Coronary artery (tissue), 2 donors: ENCODE data around the gene CPHXL.

ENCODE experiments used
- DNase-seq: peaks from one replicate; pipeline ENCODE4 v3.0.0-alpha.2; 2017; ENCODE audit warnings: low spot score
- H3K27ac ChIP-seq, 2 donors: fragments of 200-600 bp; sonication (generic); one replicate each; pipeline ENCODE4 v1.5.1; 2016 to 2019
- H3K4me3 ChIP-seq: fragments of 200-600 bp; sonication (generic); 2 replicates; pipeline ENCODE4 v1.5.1; 2016; ENCODE audit warnings: mild to moderate bottlenecking, moderate library complexity
- TF ChIP-seq, protein P1 (sequence below): fragments of 200-600 bp; sonication (generic); IDR thresholded peaks from one replicate; pipeline ENCODE4 v1.5.1; 2019; ENCODE audit warnings: antibody characterized with exemption

CPHXL gene

DNA sequence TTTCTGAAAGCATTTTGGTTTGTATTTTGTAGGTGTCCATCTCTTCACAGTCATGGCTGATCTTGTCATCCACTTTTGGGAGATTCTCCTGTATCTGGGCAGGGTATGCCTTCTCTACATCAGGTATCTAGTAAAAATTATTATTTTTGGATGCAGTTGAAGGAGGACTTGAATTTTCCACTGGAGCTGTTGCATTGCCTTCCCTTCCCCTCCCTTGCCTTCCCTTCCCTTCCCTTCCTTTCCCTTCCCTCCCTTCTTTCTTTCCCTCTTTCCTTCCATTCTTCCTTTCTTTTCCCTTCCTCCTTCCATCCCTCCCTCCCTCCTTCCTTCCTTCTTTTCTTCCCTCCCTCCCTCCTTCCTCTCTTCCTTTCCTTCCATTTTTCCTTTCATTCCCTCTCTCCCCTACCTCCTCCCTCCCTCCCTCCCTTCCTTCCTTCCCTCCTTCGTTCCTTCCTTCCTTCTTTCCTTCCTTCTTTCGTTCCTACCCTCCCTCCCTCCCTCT is 33.8 kb upstream of the CPHXL start:
- no peak overlapping the region for H3K4me3 ChIP-seq
- no peak overlapping the region for H3K27ac ChIP-seq
- TF ChIP-seq, protein P1, sequence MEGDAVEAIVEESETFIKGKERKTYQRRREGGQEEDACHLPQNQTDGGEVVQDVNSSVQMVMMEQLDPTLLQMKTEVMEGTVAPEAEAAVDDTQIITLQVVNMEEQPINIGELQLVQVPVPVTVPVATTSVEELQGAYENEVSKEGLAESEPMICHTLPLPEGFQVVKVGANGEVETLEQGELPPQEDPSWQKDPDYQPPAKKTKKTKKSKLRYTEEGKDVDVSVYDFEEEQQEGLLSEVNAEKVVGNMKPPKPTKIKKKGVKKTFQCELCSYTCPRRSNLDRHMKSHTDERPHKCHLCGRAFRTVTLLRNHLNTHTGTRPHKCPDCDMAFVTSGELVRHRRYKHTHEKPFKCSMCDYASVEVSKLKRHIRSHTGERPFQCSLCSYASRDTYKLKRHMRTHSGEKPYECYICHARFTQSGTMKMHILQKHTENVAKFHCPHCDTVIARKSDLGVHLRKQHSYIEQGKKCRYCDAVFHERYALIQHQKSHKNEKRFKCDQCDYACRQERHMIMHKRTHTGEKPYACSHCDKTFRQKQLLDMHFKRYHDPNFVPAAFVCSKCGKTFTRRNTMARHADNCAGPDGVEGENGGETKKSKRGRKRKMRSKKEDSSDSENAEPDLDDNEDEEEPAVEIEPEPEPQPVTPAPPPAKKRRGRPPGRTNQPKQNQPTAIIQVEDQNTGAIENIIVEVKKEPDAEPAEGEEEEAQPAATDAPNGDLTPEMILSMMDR, result no peak
- no peak for DNase-seq

DNA sequence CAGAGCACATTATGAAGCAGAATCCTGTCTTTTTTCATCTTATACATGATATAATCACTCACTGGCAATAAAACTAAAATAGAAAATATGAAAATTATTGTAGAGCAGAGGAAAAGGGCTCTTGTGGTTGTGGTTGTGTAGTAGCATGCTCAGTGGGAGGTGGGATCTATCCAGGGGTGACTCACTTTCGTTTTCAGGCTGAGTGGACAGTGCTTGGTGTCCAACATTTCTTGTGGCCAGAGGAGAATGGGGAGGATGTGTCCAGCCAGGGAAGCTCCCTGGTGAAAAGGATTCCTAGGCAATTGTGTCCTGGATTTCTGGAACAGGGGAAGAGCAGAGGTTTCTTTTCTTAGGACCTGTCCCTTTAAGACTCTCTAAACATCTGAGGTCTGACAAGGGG is 31.9 kb upstream of the CPHXL start:
- no peak overlapping the region for H3K27ac ChIP-seq

DNA sequence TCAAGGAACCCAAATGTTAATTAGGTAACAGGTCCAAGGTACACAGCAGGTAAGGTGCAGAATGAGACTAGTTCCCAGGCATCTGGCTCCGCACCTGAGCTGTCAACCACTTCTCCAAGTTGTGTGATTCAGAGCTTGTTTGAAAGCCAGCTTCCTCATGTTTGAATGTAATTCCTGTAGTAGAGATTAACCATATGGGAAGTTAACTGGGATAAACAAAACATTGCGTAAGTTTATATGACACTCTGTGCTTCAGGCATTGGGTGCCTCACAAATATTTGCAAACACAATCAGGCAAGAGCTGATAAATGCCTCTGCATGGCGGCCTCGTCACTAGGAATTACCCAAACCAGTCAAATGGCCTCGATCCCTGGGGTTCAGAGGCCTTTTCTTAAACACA is 27.9 kb upstream of the CPHXL start:
- no peak overlapping the region for H3K4me3 ChIP-seq
- H3K27ac ChIP-seq, result no peak overlapping the region
- TF ChIP-seq, protein P1, result no peak
- DNase-seq, result no peak

More for the DNA sequence above, 31.9 kb upstream of the CPHXL start:
- no peak overlapping the region for H3K4me3 ChIP-seq
- TF ChIP-seq, protein P1, result no peak
- no peak for DNase-seq

DNA sequence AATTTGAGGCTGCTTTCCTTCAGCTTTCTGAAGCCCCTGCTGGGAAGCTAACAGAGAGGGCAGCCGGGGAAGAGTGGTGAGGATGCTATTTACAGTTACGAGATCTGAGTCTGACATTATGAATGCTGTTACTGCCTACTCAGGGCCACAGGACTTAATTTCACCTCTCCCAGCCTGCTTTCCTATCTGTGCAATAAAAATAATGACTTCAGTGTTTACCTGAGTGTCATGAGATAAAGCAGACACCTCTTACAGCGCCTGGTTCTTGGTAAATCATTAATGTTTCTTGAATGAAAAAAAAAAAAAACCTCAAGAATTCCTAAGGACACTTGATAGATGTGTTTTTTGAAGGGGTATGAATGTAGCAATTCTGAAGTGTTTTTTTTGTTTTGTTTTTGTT is 24.2 kb upstream of the CPHXL start:
- H3K27ac ChIP-seq, result no peak overlapping the region
- H3K4me3 ChIP-seq, result no peak overlapping the region
- no peak for DNase-seq
- TF ChIP-seq, protein P1, result no peak

DNA sequence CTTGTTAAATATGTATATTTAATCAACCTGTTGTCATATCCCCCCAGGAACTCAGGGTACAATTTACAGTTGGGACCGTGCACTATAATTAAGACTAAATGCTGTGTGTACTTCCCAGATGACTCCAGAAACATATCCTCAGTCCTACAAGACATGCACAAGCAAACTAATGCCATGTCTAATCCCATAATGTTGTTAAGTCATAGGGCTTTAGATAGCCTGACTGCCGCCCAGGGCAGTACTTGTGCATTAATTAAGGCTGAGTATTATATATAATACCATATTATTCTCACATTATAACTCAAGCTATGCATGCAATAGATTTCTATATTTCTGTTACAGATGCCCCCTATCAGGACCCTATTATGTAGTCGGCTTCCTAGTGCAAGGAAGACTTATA is 20.1 kb upstream of the CPHXL start:
- no peak for DNase-seq
- Histone ChIP-seq H3K4me3 (no peak overlapping the region), H3K27ac (no peak overlapping the region)
- TF ChIP-seq, protein P1, result no peak

DNA sequence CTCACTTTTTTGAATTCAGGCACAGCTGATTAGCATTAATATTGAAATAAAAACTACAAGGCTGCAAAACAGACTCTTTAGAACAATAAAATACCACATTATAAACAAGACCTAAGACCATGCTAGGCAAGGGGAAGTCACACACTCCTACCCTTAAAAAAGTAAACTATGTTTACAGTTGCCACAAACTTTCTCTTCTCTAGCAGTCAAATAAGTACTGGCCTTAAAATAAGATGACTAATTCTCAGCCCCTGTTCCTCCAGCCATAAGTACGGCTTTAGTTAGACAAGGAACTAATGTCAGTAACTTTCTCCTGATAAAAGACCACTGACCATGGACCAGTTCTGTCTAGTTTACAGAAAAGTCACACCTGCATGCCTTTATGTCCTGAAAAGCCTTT is 19.5 kb upstream of the CPHXL start:
- Histone ChIP-seq H3K27ac (no peak overlapping the region), H3K4me3 (no peak overlapping the region)
- TF ChIP-seq, protein P1, result no peak
- DNase-seq, result no peak

DNA sequence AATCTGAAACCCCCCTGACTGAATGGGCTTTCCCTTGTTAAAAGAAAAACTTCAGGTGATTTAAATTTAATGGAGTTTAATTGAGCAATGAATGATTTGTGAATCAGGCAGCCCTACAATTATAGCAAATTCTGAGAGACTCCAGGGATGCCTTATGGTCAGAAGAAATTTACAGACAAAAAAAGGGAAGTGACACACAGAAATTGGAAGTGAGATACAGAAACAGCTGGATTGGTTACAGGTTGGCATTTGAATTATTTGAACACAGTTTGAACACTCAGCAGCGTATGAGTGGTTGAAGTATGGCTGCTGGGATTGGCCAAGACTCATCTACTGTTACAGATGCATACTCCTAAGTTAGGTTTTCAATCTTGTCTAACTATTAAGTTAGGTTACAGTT is 19.0 kb upstream of the CPHXL start:
- TF ChIP-seq, protein P1, result no peak
- DNase-seq, result no peak

More for the DNA sequence above, 19.0 kb upstream of the CPHXL start:
- Histone ChIP-seq H3K4me3 (no peak overlapping the region), H3K27ac (no peak overlapping the region)
